Stimulated activated CD4-positive, alpha-beta T cell treated with anti-CD3 and anti-CD28 coated beads, Interleukin-2, amount 100 ng/mL, for 48 hours (primary cell): ENCODE measurements around the gene ZDHHC18.
A peak's percentile ranks its signal among the peaks of the same experiment; 100 is the strongest.
"Not testable (repeated sequence)": the region's sequence is repeated elsewhere in the genome, so short reads cannot be mapped to it uniquely, and the experiment has no call there.

Experiments
- DNase-seq, 2 donors: peaks; one replicate each; pipeline ENCODE4 v3.0.0-alpha.2; 2020

The ZDHHC18 gene

GRCh38 chr1:26862781-26863684 lies 36.5 kb downstream of the ZDHHC18 start, which contains the start of gene SFN:
Gene SFN, plus strand, starts transcription at chr1:26863149. Its CDS starts 64 bp downstream, at chr1:26863213.
- DNase-seq = peak; percentile 61 to 64

- no peak for DNase-seq
Observed at GRCh38 chr1:26863685-26864077, 37.2 kb downstream of the ZDHHC18 start.

GRCh38 chr1:26864610-26865480 lies 38.4 kb downstream of the ZDHHC18 start:
- DNase-seq = peak; percentile 93 to 94

- not testable (repeated sequence) for DNase-seq
Observed at GRCh38 chr1:26873097-26873496, 46.6 kb downstream of the ZDHHC18 start.

- no peak for DNase-seq
Observed at GRCh38 chr1:26874896-26875295, 48.4 kb downstream of the ZDHHC18 start.

- no peak for DNase-seq
Observed at GRCh38 chr1:26877326-26877725, 50.8 kb downstream of the ZDHHC18 start.

GRCh38 chr1:26879793-26880192 lies 53.3 kb downstream of the ZDHHC18 start:
- no peak for DNase-seq

GRCh38 chr1:26881611-26882010 lies 55.1 kb downstream of the ZDHHC18 start:
- DNase-seq = not testable (repeated sequence)

- no peak for DNase-seq
Observed at GRCh38 chr1:26882696-26883463, 56.4 kb downstream of the ZDHHC18 start.

- no peak for DNase-seq
Observed at GRCh38 chr1:26887125-26887524, 60.6 kb downstream of the ZDHHC18 start.

- DNase-seq = no peak
Observed at GRCh38 chr1:26888231-26888630, 61.7 kb downstream of the ZDHHC18 start.

GRCh38 chr1:26889551-26890466 lies 63.3 kb downstream of the ZDHHC18 start, which contains the start of gene GPN2:
Gene GPN2, minus strand, starts transcription at chr1:26890283. Its CDS starts 187 bp downstream, at chr1:26890096.
- DNase-seq = peak; percentile 67 to 69

- DNase-seq = no peak
Observed at GRCh38 chr1:26890467-26890796, 63.9 kb downstream of the ZDHHC18 start.

- DNase-seq = no peak
Observed at GRCh38 chr1:26894263-26894662, 67.8 kb downstream of the ZDHHC18 start.

GRCh38 chr1:26897351-26897750 lies 70.9 kb downstream of the ZDHHC18 start:
- no peak for DNase-seq

GRCh38 chr1:26900001-26900814 lies 73.7 kb downstream of the ZDHHC18 start, which contains the start of gene GPATCH3:
Gene GPATCH3, minus strand, starts transcription at chr1:26900467. Its CDS starts 25 bp downstream, at chr1:26900442.
- peak; percentile 84 to 86 for DNase-seq

GRCh38 chr1:26900815-26901511 lies 74.5 kb downstream of the ZDHHC18 start:
- no peak for DNase-seq
